Calu3 (cell line): ENCODE results near the gene SMAD5. TPM values are rescaled to one million over a fixed set of nuclear protein-coding genes. Genes with fewer than 3 reads are reported as not detected.

Experiments used
- BruUV-seq: library from RNA; stranded (reverse); fragments of 400-500 nt; replicated peaks from 2 replicates; lab custom pipeline; 2021; lab: Mats Ljungman, UMichigan
- CTCF ChIA-PET: fragments of 300-600 bp; sonication (Branson Sonifier 250); formaldehyde crosslinking; loops from one replicate; lab custom pipeline; 2022; ENCODE audit warnings: antibody characterized with exemption; lab: Charles Lee
- DNase-seq: peaks from one replicate; pipeline ENCODE4 v3.0.0; 2022
- H3K27ac Mint-ChIP-seq: one replicate; pipeline ENCODE4 v1.8.0; 2022; ENCODE audit warnings: mixed read lengths; ENCODE audit not compliant: unreplicated experiment
- H3K27me3 Mint-ChIP-seq: one replicate; pipeline ENCODE4 v1.8.0; 2022; ENCODE audit warnings: mixed read lengths; ENCODE audit not compliant: unreplicated experiment
- H3K36me3 Mint-ChIP-seq: one replicate; pipeline ENCODE4 v1.8.0; 2022; ENCODE audit warnings: mild to moderate bottlenecking, moderate library complexity, mixed read lengths; ENCODE audit not compliant: insufficient read depth, unreplicated experiment
- H3K4me1 Mint-ChIP-seq: one replicate; pipeline ENCODE4 v1.8.0; 2022; ENCODE audit warnings: mild to moderate bottlenecking, low read depth, mixed read lengths; ENCODE audit not compliant: unreplicated experiment
- H3K4me3 Mint-ChIP-seq: one replicate; pipeline ENCODE4 v1.8.0; 2022; ENCODE audit warnings: mild to moderate bottlenecking, low read depth, moderate library complexity, mixed read lengths; ENCODE audit not compliant: unreplicated experiment
- H3K9me3 Mint-ChIP-seq: one replicate; pipeline ENCODE4 v1.8.0; 2022; ENCODE audit warnings: low read depth, mixed read lengths; ENCODE audit not compliant: unreplicated experiment
- intact Hi-C: fragments of 100-400 bp; cut with micrococcal nuclease; formaldehyde crosslinking; loops from one replicate; pipeline ENCODE4 v1.10.0; 2022; ENCODE audit not compliant: unreplicated experiment
- total RNA-seq: library from RNA; stranded (reverse); gene quantifications from 2 replicates; pipeline ENCODE4 v1.2.3, GENCODE V29; 2022
- TF ChIP-seq, protein P1 (sequence below): fragments of 200-600 bp; IDR thresholded peaks from one replicate; pipeline ENCODE4 v1.8.0; 2022; ENCODE audit warnings: antibody characterized with exemption; ENCODE audit not compliant: unreplicated experiment

SMAD5 gene
- total RNA-seq, 1 experiment from 2014 or later, result 94.2 TPM

DNA sequence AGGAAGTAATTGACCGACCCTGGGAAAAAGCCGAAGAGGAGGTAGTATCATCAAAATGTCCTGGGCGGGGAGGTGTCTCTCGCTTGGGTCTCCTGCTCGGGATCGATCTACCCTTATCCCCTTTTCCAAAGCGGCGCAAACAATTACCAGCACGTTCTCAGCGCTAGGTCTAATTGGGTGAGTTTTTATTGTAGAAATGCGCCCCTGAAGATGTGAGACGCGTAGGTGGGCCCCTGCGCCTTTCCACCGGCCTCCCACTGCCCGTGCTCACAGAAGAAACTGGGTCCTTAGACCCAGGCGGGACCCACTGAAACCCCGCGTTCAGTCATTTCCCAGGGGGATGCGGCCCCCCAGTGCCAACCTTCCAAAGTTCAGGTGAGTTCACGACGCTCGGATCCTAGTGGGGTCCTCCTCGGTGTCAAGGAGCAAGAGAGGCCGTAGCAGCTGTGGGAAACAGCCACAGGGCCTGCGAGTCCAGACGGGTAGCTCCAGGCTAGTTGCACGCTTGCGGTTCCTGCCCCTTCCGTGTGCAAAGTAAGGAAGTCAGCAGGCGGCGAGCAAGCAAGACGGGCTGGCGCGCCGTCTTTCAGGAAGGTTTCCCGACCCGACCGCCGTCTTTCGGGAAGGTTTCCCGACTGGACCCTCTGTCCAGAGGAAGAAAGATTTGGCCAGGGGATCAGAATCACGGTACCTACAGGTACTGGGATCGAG, 58.8 kb downstream of the SMAD5 start:
- DNase-seq, result peak; percentile 27
- Mint-ChIP-seq H3K27me3 (peaks cover 40% of the 10 kb centered on the region), H3K36me3 (peaks cover 23% of the 10 kb centered on the region), H3K27ac (no peak overlapping the region), H3K9me3 (peaks cover 2% of the 10 kb centered on the region), H3K4me3 (peak overlapping the region; percentile 86), H3K4me1 (peaks cover 25% of the 10 kb centered on the region)
- intact Hi-C loops, result no loop called here
- BruUV-seq, result no TSS peak
- CTCF ChIA-PET, result no interaction called here
- TF ChIP-seq, protein P1, sequence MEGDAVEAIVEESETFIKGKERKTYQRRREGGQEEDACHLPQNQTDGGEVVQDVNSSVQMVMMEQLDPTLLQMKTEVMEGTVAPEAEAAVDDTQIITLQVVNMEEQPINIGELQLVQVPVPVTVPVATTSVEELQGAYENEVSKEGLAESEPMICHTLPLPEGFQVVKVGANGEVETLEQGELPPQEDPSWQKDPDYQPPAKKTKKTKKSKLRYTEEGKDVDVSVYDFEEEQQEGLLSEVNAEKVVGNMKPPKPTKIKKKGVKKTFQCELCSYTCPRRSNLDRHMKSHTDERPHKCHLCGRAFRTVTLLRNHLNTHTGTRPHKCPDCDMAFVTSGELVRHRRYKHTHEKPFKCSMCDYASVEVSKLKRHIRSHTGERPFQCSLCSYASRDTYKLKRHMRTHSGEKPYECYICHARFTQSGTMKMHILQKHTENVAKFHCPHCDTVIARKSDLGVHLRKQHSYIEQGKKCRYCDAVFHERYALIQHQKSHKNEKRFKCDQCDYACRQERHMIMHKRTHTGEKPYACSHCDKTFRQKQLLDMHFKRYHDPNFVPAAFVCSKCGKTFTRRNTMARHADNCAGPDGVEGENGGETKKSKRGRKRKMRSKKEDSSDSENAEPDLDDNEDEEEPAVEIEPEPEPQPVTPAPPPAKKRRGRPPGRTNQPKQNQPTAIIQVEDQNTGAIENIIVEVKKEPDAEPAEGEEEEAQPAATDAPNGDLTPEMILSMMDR, result no peak

- peaks cover 40% of the 10 kb centered on the region for H3K27me3 Mint-ChIP-seq
- peak overlapping the region; percentile 86 for H3K4me3 Mint-ChIP-seq
- peaks cover 23% of the 10 kb centered on the region for H3K36me3 Mint-ChIP-seq
- H3K9me3 Mint-ChIP-seq, result peaks cover 2% of the 10 kb centered on the region
- CTCF ChIA-PET, result no interaction called here
- intact Hi-C loops, result no loop called here
- no peak overlapping the region for H3K27ac Mint-ChIP-seq
- TF ChIP-seq, protein P1, result no peak
- peak; percentile 53 for DNase-seq
- peaks cover 21% of the 10 kb centered on the region for H3K4me1 Mint-ChIP-seq
- no TSS peak for BruUV-seq
These were observed 59.4 kb downstream of the SMAD5 start for GRCh38 chr5:136192015-136192525.

- peak within 1 kb of the TSS; percentile 86 for H3K4me3 Mint-ChIP-seq
- peak; percentile 56 for DNase-seq
- H3K4me1 Mint-ChIP-seq, result peaks cover 21% of the 10 kb centered on the region
- H3K36me3 Mint-ChIP-seq, result peaks cover 23% of the 10 kb centered on the region
- H3K27me3 Mint-ChIP-seq, result peaks cover 40% of the 10 kb centered on the region
- H3K9me3 Mint-ChIP-seq, result peaks cover under 1% of the 10 kb centered on the region
- intact Hi-C loops, result no loop called here
- CTCF ChIA-PET, result interaction anchor here (0.6 to 1.9 kb wide), 4 partner anchors 12 to 255 kb away, joined by 4 to 11 read pairs (median 5); no protein-coding TSS in a partner anchor
- no peak within 1 kb of the TSS for H3K27ac Mint-ChIP-seq
- TF ChIP-seq, protein P1, result no peak
- BruUV-seq, result no TSS peak
These were observed 60.1 kb downstream of the SMAD5 start, which contains the start of gene SMIM32 for GRCh38 chr5:136192526-136193321. Gene SMIM32 (minus strand): TSS chr5:136193162. CDS start chr5:136192524, 638 bp downstream.

GRCh38 chr5:136193322-136193935, 60.8 kb downstream of the SMAD5 start:
- H3K4me3 Mint-ChIP-seq, result peak overlapping the region; percentile 86
- intact Hi-C loops, result no loop called here
- H3K4me1 Mint-ChIP-seq, result peaks cover 24% of the 10 kb centered on the region

More at GRCh38 chr5:136193322-136193935, 60.8 kb downstream of the SMAD5 start:
- H3K9me3 Mint-ChIP-seq, result no peaks in the 10 kb centered on the region
- peaks cover 40% of the 10 kb centered on the region for H3K27me3 Mint-ChIP-seq
- peaks cover 23% of the 10 kb centered on the region for H3K36me3 Mint-ChIP-seq
- no peak overlapping the region for H3K27ac Mint-ChIP-seq
- TF ChIP-seq, protein P1, result no peak
- CTCF ChIA-PET, result interaction anchor here (1.9 kb wide), 1 partner anchor 12 kb away, joined by 11 read pairs; no protein-coding TSS in a partner anchor
- DNase-seq, result no peak
- no TSS peak for BruUV-seq
